K562 (cell line): ENCODE results near the gene CA5B. TPM values are rescaled to one million over a fixed set of nuclear protein-coding genes. Genes with fewer than 3 reads are reported as not detected.

Source experiments
- ATF3 ChIP-seq, 2 experiments: fragments of 450-650 bp in 1 of 2; sonication (generic) in 1 of 2; formaldehyde crosslinking in 1 of 2; IDR thresholded peaks in 1 of 2; conservative IDR thresholded peaks in 1 of 2; 2 replicates each; pipeline versions ENCODE4 v1.6.1 to v1.8.1; 2016 to 2023; ENCODE audit warnings: mild to moderate bottlenecking in 2 of 2, moderate library complexity in 2 of 2, inconsistent platforms in 1 of 2, missing genetic modification reagents in 1 of 2
- BMI1 ChIP-seq: fragments of 150-350 bp; IDR thresholded peaks from 2 replicates; pipeline ENCODE4 v1.6.1; 2014; ENCODE audit warnings: low read length
- CBFA2T2 ChIP-seq: fragments of 450-650 bp; conservative IDR thresholded peaks from 2 replicates; pipeline ENCODE4 v1.6.1; 2017; ENCODE audit warnings: mild to moderate bottlenecking
- CHD4 ChIP-seq: fragments of 200-600 bp; sonication (generic); IDR thresholded peaks from 3 replicates; pipeline ENCODE4 v1.6.1; 2012; ENCODE audit warnings: low read depth, mild to moderate bottlenecking, mixed read lengths, low read length, inconsistent platforms; ENCODE audit not compliant: insufficient read depth, insufficient replicate concordance, poor library complexity, severe bottlenecking
- ELF2 ChIP-seq: fragments of 250-450 bp; sonication (Bioruptor Pico); IDR thresholded peaks from 2 replicates; pipeline ENCODE4 v1.5.0; 2021; ENCODE audit warnings: mild to moderate bottlenecking
- FIP1L1 ChIP-seq: fragments of 200-400 bp; formaldehyde crosslinking; IDR thresholded peaks from 2 replicates; pipeline ENCODE4 v1.6.1; 2018; ENCODE audit warnings: mild to moderate bottlenecking, low read depth, low read length; ENCODE audit not compliant: poor library complexity, severe bottlenecking
- GMEB1 ChIP-seq: fragments of 250-450 bp; sonication (Bioruptor Pico); IDR thresholded peaks from 2 replicates; pipeline ENCODE4 v1.4.0; 2020; ENCODE audit warnings: mild to moderate bottlenecking
- HDAC2 ChIP-seq: fragments of 450-650 bp; IDR thresholded peaks from 2 replicates; pipeline ENCODE4 v1.6.1; 2016; ENCODE audit warnings: mild to moderate bottlenecking
- HMG20A ChIP-seq: fragments of 450-650 bp; formaldehyde crosslinking; conservative IDR thresholded peaks from 2 replicates; pipeline ENCODE4 v1.4.0; 2020; ENCODE audit warnings: mild to moderate bottlenecking, mixed read lengths
- HNRNPLL ChIP-seq: fragments of 200-400 bp; formaldehyde crosslinking; IDR thresholded peaks from 2 replicates; pipeline ENCODE4 v1.6.1; 2017; ENCODE audit warnings: low read length, low read depth, mild to moderate bottlenecking; ENCODE audit not compliant: poor library complexity, severe bottlenecking
- MAFG ChIP-seq: fragments of 450-650 bp; conservative IDR thresholded peaks from 2 replicates; pipeline ENCODE4 v1.6.1; 2016; ENCODE audit warnings: missing genetic modification characterization, missing compliant biosample characterization
- MNT ChIP-seq, 2 experiments: fragments of 450-650 bp; conservative IDR thresholded peaks; 2 replicates each; pipeline ENCODE4 v1.6.1; 2017; ENCODE audit warnings: mild to moderate bottlenecking in 2 of 2, moderate library complexity in 2 of 2
- PRPF4 ChIP-seq: fragments of 200-400 bp; formaldehyde crosslinking; IDR thresholded peaks from one replicate; pipeline ENCODE4 v1.6.1; 2017; ENCODE audit warnings: low read length, low read depth, mild to moderate bottlenecking; ENCODE audit not compliant: insufficient read depth, poor library complexity, severe bottlenecking
- RBFOX2 ChIP-seq: fragments of 200-400 bp; formaldehyde crosslinking; IDR thresholded peaks from 2 replicates; pipeline ENCODE4 v1.6.1; 2017; ENCODE audit warnings: low read depth, mild to moderate bottlenecking, low read length, moderate library complexity
- RBM39 ChIP-seq: fragments of 200-400 bp; formaldehyde crosslinking; optimal IDR thresholded peaks from 2 replicates; pipeline ENCODE3; 2018; ENCODE audit warnings: low read depth, low read length
- RFX1 ChIP-seq: fragments of 450-650 bp; IDR thresholded peaks from 2 replicates; pipeline ENCODE4 v1.6.1; 2016; ENCODE audit warnings: mild to moderate bottlenecking, moderate library complexity
- RNF2 ChIP-seq: sonication (generic); IDR thresholded peaks from 2 replicates; pipeline ENCODE4 v1.6.1; 2016
- U2AF1 ChIP-seq: fragments of 200-400 bp; formaldehyde crosslinking; optimal IDR thresholded peaks from 2 replicates; pipeline ENCODE3; 2017; ENCODE audit warnings: mild to moderate bottlenecking, low read depth, low read length, moderate library complexity
- ZEB2 ChIP-seq: fragments of 450-650 bp; IDR thresholded peaks from 2 replicates; pipeline ENCODE4 v1.6.1; 2016
- ZNF561 ChIP-seq: fragments of 450-650 bp; formaldehyde crosslinking; conservative IDR thresholded peaks from 2 replicates; pipeline ENCODE4 v1.4.0; 2020; ENCODE audit warnings: mild to moderate bottlenecking, moderate library complexity
- ZNF655 ChIP-seq: fragments of 250-450 bp; sonication (Bioruptor Pico); IDR thresholded peaks from 2 replicates; pipeline ENCODE4 v1.5.0; 2021
- ZNF699 ChIP-seq: fragments of 250-450 bp; sonication (Bioruptor Pico); IDR thresholded peaks from 2 replicates; pipeline ENCODE4 v1.8.0; 2021; ENCODE audit warnings: mild to moderate bottlenecking, moderate library complexity; ENCODE audit not compliant: insufficient replicate concordance
- ZNF76 ChIP-seq: fragments of 250-450 bp; sonication (Bioruptor Pico); IDR thresholded peaks from 2 replicates; pipeline ENCODE4 v1.4.0; 2020; ENCODE audit warnings: mild to moderate bottlenecking, moderate library complexity, borderline replicate concordance
- polyA plus RNA-seq, 8 experiments: library from polyadenylated mRNA; depleted of rRNA in 4 of 8; stranded (reverse) in 5 of 8; unstranded in 3 of 8; fragments of >200 nt; fragmentation: Nextera tagmentation in 2 of 8; fragmentation: Illumina TruSeq in 1 of 8; extraction: Ambion mirVana in 2 of 8; extraction: Trizol in 1 of 8; gene quantifications; 2 replicates each; pipeline versions ENCODE4 v1.2.1 to v1.2.3, GENCODE V29; 2011 to 2014; ENCODE audit warnings: inconsistent platforms in 1 of 8, missing spikeins in 1 of 8
- total RNA-seq, 7 experiments: library from RNA; depleted of rRNA in 6 of 7; stranded (reverse); fragments of >200 nt in 6 of 7; fragmentation: Illumina TruSeq in 2 of 7; extraction: Trizol in 2 of 7; gene quantifications; 2 replicates each; pipeline versions ENCODE4 v1.2.1 to v1.2.3, GENCODE V29; 2011 to 2021; ENCODE audit warnings: low replicate concordance in 1 of 7

The CA5B gene
- total and polyA plus RNA-seq, 9 of the 15 experiments (the other 6 are each of a cell fraction or from before 2014, with no cell fraction given), result 0.55 to 3.7 (median 2.6) TPM

- no peak for TF ChIP-seq ZNF699 (CRISPR knock-in tag)
- TF ChIP-seq MAFG (tag), result no peak
- no peak for TF ChIP-seq GMEB1 (CRISPR knock-in tag)
- peak; percentile 65 for TF ChIP-seq ZEB2
- no peak for TF ChIP-seq ZNF76 (CRISPR knock-in tag)
- TF ChIP-seq ATF3 (IDR thresholded peaks at IDR 0.05), result 0 out of 2 replicates have a peak, but pooled peaks have one; percentile 8
- TF ChIP-seq ATF3 (CRISPR knock-in tag; conservative IDR thresholded peaks at IDR 0.05), result no peak
- no peak for TF ChIP-seq HMG20A (CRISPR knock-in tag)
- TF ChIP-seq PRPF4, result no peak
- no peak for TF ChIP-seq FIP1L1
- TF ChIP-seq RBFOX2, result peak; percentile 86
- TF ChIP-seq CHD4, result no peak
- TF ChIP-seq ELF2, result no peak
- no peak for TF ChIP-seq RNF2
- TF ChIP-seq RFX1, result peak; percentile 37; the same call in 1 of the 2 replicates
- no peak for TF ChIP-seq ZNF561 (CRISPR knock-in tag)
- no peak for TF ChIP-seq ZNF655 (CRISPR knock-in tag)
- TF ChIP-seq MNT (conservative IDR thresholded peaks at IDR 0.05), result peak; percentile 36 to 68; a peak in 3 of 4 replicates
- no peak for TF ChIP-seq CBFA2T2
- no peak for TF ChIP-seq RBM39
- TF ChIP-seq HNRNPLL, result no peak
- peak; percentile 74; the same call in 1 of the 2 replicates for TF ChIP-seq HDAC2
- TF ChIP-seq U2AF1, result no peak
- TF ChIP-seq BMI1, result no peak
Measured at GRCh38 chrX:15789979-15790768, 52.1 kb downstream of the CA5B start, which contains the start of gene ZRSR2 (continued).
